Heart right ventricle (tissue), 16 donors: ENCODE data around the gene TMEM9B. TPM values are rescaled to one million over a fixed set of nuclear protein-coding genes. Genes with fewer than 3 reads are reported as not detected.
"Not testable (repeated sequence)": the region's sequence is repeated elsewhere in the genome, so short reads cannot be mapped to it uniquely, and the experiment has no call there.

Experiments used
- ATAC-seq, 8 donors: fragments of 200-7000 bp; cut with Tn5 transposase; one replicate each; pipeline ENCODE4 v1.9.1; 2020; ENCODE audit warnings: mild to moderate bottlenecking in 8 of 8, moderate library complexity in 8 of 8, moderate number of reproducible peaks in 1 of 8
- DNase-seq, 2 donors: peaks; one replicate each; pipeline ENCODE4 v3.0.0-alpha.2; 2020
- H3K27ac ChIP-seq, 10 donors: fragments of 200-600 bp; sonication (generic) in 2 of 10; one replicate each; pipeline versions ENCODE4 v1.5.0 to v1.8.0; 2020 to 2022; ENCODE audit warnings: mild to moderate bottlenecking in 3 of 10
- H3K27me3 ChIP-seq, 7 donors: fragments of 200-600 bp; one replicate each; pipeline ENCODE4 v1.8.0; 2021 to 2022; ENCODE audit warnings: mild to moderate bottlenecking in 2 of 7
- H3K36me3 ChIP-seq, 9 donors: fragments of 200-600 bp; sonication (generic) in 1 of 9; one replicate each; pipeline versions ENCODE4 v1.5.0 to v1.8.0; 2020 to 2022; ENCODE audit warnings: mild to moderate bottlenecking in 2 of 9
- H3K4me1 ChIP-seq, 9 donors: fragments of 200-600 bp; sonication (generic) in 1 of 9; one replicate each; pipeline versions ENCODE4 v1.5.0 to v1.8.0; 2020 to 2022; ENCODE audit warnings: mild to moderate bottlenecking in 4 of 9
- H3K4me3 ChIP-seq, 10 donors: fragments of 200-600 bp; sonication (generic) in 2 of 10; one replicate each; pipeline versions ENCODE4 v1.5.0 to v1.8.0; 2020 to 2022; ENCODE audit warnings: mild to moderate bottlenecking in 7 of 10, moderate library complexity in 2 of 10
- H3K9me3 ChIP-seq, 11 donors: fragments of 200-600 bp in 10 of 11; sonication (generic) in 2 of 11; one replicate each; pipeline versions ENCODE4 v1.5.0 to v1.8.0; 2013 to 2022; ENCODE audit warnings: mild to moderate bottlenecking in 2 of 11, control low read depth in 1 of 11, moderate library complexity in 1 of 11
- CTCF ChIP-seq, 9 donors: fragments of 200-600 bp; sonication (generic) in 2 of 9; IDR thresholded peaks; one replicate each; pipeline versions ENCODE4 v1.5.0 to v1.8.0; 2021 to 2022; ENCODE audit warnings: antibody characterized with exemption in 9 of 9, mild to moderate bottlenecking in 5 of 9, moderate library complexity in 1 of 9
- WGBS, 2 donors: extraction: QIAGEN DNeasy Blood & Tissue Kit; methylation state at CpG; one replicate each; pipeline ENCODE4 v1.1.7; 2013; ENCODE audit warnings: inconsistent platforms in 1 of 2; 5-methylcytosine and 5-hydroxymethylcytosine counted together
- intact Hi-C, 10 donors: fragments of 100-400 bp; cut with DNase I; formaldehyde crosslinking; loops; one replicate each; pipeline versions ENCODE4 v1.11.1 to v1.14.2; 2022
- polyA plus RNA-seq, 2 donors: library from polyadenylated mRNA; stranded (reverse); fragments of 200-250 nt; gene quantifications; one replicate each; pipeline ENCODE4 v1.2.3, GENCODE V29; 2013
- total RNA-seq, 10 donors: library from RNA; stranded (reverse); fragmentation: NEBNext Ultra II Directional in 3 of 10; extraction: Animal tissue kit (Norgen Biotek cat#: 25700) in 3 of 10; gene quantifications; one replicate each; pipeline versions ENCODE4 v1.2.1 to v1.2.4, GENCODE V29; 2021 to 2023
- donor health status: Arrhythmogenic right ventricular cardiomyopathy.
- donor health status: ischemic (EF 13 %, LVEDD 7.1; RV severe dilation, severe dysfunction).
- donor health status: healthy with polysubstance abuse.
- donor health status: DM: no; HTN: yes; CAD: no.
- donor health status: DM: no; HTN: no; CAD: no.
- donor health status: ischemic (EF 25% LVEDD 6.9; RV normal size, moderate dysfunction).
- donor health status: ischemic (EF 25% LVEDD 5.7; RV mildly dilated, moderate dysfunction).
- donor health status: healthy.
- donor health status: DM: yes; HTN: yes; CAD: no.
- donor health status: Ischemic cardiomyopathy.
- donor health status: ischemic (EF 35%, LVEDD 5.7; RV mildly dilated, moderate dysfunction).
- donor health status: nonischemic (EF 11% LVEDD 7.7; RV severe dilation, severe dysfunction).
- donor health status: DM: yes; HTN: yes; CAD: no.
- donor health status: PGD.
- donor health status: ischemic (EF 29% LVEDD 5.4; RV normal size, mild dysfunction).
- donor health status: nonischemic (EF 23%, LVEDD 6.1; RV moderate dilation, normal function).

The TMEM9B gene
- total and polyA plus RNA-seq, 12 donors = 23.8 to 56.7 (median 47.7) TPM

- Histone ChIP-seq H3K4me1 (no peaks in the 10 kb centered on the region), H3K36me3 (no peaks in the 10 kb centered on the region), H3K27me3 (no peaks in the 10 kb centered on the region), H3K4me3 (no peak overlapping the region), H3K9me3 (no peaks in the 10 kb centered on the region), H3K27ac (no peak overlapping the region)
- intact Hi-C loops = no loop called here
- 87 to 89% methylated on average over 10 of the region's 10 CpGs for WGBS, 2 donors
- DNase-seq (no peak), ATAC-seq (no peak)
- TF ChIP-seq CTCF (IDR thresholded peaks at IDR 0.05) = no peak
These were observed 27.1 kb downstream of the TMEM9B start for GRCh38 chr11:8937159-8937558.

DNA sequence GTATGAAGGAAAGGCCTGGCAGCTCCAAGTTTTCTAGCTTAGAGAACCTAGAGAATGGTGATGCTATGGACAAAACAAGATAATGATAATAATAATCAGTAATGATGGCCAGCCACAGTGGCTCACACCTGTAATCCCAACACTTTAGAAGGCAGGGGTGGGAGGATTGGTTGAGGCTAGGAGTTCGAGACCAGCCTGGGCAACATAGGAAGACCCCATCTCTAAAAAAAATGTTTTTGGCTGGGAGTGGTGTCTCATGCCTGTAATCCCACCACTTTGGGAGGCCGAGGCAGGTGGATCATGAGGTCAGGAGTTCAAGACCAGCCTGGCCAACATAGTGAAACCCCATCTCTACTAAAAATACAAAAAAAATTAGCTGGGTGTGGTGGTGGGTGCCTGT, 28.5 kb downstream of the TMEM9B start:
- H3K36me3 ChIP-seq, DNase-seq, ATAC-seq, H3K9me3 ChIP-seq, H3K27ac ChIP-seq, H3K4me3 ChIP-seq, H3K4me1 ChIP-seq, H3K27me3 ChIP-seq, intact Hi-C loops: not testable (repeated sequence)
- WGBS, 2 donors = 93 to 100% methylated on average over 2 of the region's 2 CpGs

- ATAC-seq (peak in 1 of 8 donors; percentile 31), DNase-seq (no peak)
- H3K27me3 ChIP-seq = no peaks in the 10 kb centered on the region
- no peaks in the 10 kb centered on the region for H3K9me3 ChIP-seq
- WGBS, 2 donors = 55 to 62% methylated on average over 14 of the region's 14 CpGs
- H3K27ac ChIP-seq = no peak overlapping the region
- TF ChIP-seq CTCF (IDR thresholded peaks at IDR 0.05) = no peak
- no peak overlapping the region for H3K4me3 ChIP-seq
- H3K4me1 ChIP-seq = no peaks in the 10 kb centered on the region
- intact Hi-C loops = no loop called here
- H3K36me3 ChIP-seq = no peaks in the 10 kb centered on the region
These were observed 29.3 kb downstream of the TMEM9B start for GRCh38 chr11:8934742-8935488.

GRCh38 chr11:8933931-8934330, 30.3 kb downstream of the TMEM9B start:
- DNase-seq (no peak), ATAC-seq (no peak)
- Histone ChIP-seq H3K4me3 (no peak overlapping the region), H3K27me3 (no peaks in the 10 kb centered on the region), H3K36me3 (no peaks in the 10 kb centered on the region), H3K9me3 (no peaks in the 10 kb centered on the region), H3K4me1 (no peaks in the 10 kb centered on the region), H3K27ac (no peak overlapping the region)
- 94 to 95% methylated on average over 6 of the region's 6 CpGs for WGBS, 2 donors
- intact Hi-C loops = no loop called here
- no peak for TF ChIP-seq CTCF (IDR thresholded peaks at IDR 0.05)

- H3K27me3 ChIP-seq = no peaks in the 10 kb centered on the region
- intact Hi-C loops = no loop called here
- DNase-seq = no peak
- 78 to 79% methylated on average over 12 of the region's 12 CpGs for WGBS, 2 donors
- peak in 1 of 8 donors; percentile 20 for ATAC-seq
- H3K4me3 ChIP-seq = no peak within 1 kb of the TSS
- no peak within 1 kb of the TSS for H3K27ac ChIP-seq
- no peaks in the 10 kb centered on the region for H3K36me3 ChIP-seq
- TF ChIP-seq CTCF (IDR thresholded peaks at IDR 0.05) = no peak
- H3K4me1 ChIP-seq = no peaks in the 10 kb centered on the region
- H3K9me3 ChIP-seq = no peaks in the 10 kb centered on the region
These were observed 31.6 kb downstream of the TMEM9B start, which contains the start of gene C11orf16 for GRCh38 chr11:8932564-8933180. Gene C11orf16, minus strand, starts transcription at chr11:8932947. Its CDS starts 639 bp downstream, at chr11:8932308.
